GM21786 (cell line): ENCODE data around the gene UBD.

Experiments
- ATAC-seq: cut with Tn5 transposase; IDR thresholded peaks from one replicate; pipeline ENCODE4 v1.9.1; 2021; ENCODE audit not compliant: unreplicated experiment

The UBD gene

DNA sequence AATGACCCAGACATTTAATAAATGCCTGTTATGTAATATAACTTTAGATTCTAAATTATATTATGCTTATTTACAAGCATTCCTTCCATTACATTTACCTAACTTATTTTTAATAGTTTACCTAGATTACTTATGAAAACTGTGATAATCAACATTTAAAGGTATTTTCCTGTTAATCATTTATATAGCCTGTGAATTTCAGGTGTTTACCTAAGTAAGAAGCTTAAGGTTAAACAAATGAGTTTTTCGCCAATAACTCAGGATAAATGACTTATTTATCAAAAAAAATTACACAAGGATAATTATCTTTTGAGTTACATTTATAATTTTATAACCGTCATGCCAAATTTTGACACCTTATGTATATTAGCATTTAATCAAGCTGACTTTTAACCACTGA is 35.5 kb downstream of the UBD start:
- no peak for ATAC-seq

DNA sequence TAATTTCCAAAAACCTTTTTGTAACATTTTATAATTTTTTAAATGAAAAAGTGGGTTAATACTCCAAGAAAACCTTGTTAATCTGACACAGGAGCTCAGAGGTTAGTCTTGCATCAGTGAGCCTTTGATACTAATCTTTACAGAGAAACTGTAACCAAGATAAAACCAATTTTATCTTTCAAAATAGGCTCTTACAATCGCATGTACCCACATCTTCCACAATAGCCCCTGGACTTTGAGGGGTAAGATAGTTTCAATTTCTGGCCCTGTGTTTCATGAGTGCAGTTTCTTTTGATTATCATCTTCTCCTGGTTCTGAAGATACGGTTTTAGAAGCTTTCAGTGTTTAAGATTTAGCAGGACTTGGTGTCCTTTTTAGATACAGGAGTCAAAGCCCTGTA is 37.3 kb downstream of the UBD start:
- ATAC-seq: no peak

- no peak for ATAC-seq
Observed at GRCh38 chr6:29521006-29521680, 38.4 kb downstream of the UBD start.

DNA sequence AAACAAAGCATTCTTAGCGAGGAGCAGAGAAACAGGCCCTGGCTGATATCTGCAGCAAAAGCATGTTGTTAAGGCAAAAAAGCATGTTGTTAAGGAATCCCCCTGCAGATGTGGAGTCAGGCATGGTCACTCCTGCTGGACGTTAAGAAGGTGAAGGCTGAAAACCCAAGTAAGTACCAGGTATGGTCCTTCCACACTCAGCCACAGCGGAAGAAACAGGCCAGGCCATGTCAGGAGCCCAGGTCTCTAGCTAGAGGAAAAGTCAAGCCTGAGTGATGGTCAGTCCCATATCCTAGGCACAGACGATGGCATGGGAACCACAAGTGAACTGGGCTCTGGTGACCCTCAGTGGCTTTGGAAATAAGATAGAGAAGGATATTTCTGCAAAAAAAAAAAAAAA is 39.3 kb downstream of the UBD start:
- ATAC-seq: no peak

GRCh38 chr6:29519291-29520010 is 40.1 kb downstream of the UBD start:
- no peak for ATAC-seq

DNA sequence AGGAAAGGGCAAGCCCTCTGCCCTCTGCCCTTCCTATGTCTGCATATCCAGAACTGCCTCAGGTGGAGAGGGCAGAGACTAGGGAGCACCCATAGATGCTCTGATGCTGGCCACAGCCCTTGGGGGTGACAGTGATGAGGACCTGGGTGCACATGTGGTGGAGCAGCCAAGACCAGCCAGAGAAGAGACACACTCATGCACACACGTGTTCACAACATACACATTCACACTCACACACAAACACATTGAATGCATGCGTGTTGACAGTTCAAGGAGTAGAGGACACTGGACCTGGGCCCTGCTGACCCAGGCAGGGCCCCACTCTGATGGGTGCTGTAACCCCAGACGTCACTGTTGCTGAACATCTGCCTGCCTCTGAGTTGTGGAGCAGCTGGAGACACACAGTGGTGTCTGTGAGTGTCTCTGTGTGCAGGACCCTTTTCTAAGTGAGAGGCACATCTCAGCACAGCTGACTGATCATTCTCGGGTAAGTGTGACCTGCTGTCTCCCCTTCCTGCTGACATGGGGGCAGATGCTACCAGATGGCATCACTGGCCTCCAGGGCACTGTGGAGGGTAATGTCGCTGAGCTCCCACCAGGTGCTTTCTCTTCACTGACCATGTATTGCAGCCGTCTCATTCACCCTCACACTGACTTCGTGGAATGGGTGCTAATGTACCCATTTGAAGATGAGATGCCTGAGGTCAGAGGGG is 41.6 kb downstream of the UBD start:
- ATAC-seq: no peak

DNA sequence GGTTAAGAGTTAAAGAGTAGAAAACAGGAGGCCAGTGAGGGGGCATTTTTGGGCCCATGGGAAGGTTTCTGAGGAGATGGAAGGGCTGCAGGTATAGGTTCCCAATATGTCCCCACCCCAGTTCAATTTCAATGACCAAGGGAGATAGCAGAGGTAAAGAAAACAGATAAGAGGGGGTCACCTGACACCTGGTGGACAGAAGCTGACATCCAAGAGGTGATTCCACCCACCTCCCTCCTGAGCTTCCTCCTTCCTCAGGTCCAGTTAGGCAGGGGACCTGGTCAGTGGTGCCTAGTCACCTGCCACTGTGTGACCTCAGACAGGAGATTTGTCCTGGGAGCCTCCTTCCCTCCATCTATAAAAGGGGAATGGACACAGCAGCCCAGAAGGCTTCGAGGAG is 42.3 kb downstream of the UBD start:
- no peak for ATAC-seq

GRCh38 chr6:29516108-29516507 is 43.4 kb downstream of the UBD start:
- ATAC-seq: no peak

- no peak for ATAC-seq
Observed at GRCh38 chr6:29510746-29511300, 48.7 kb downstream of the UBD start.

DNA sequence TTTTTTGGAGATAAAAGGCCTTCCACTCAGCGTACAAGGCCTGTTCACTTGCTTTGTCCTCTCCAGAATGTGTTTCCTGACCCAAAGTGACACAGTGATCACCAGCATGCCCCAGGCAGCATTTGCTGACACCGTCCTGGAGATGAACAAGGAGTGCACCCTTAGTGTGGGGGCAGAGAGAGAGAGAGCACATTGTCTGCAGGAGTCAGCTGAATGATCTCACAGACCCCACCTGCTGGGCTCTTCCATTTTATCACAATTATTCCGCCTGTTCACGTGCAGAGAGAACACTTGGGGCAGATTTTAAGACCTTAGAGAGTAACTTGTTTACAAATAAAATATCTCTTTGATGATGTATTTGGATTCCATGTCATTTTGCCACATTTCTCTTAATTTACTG is 49.3 kb downstream of the UBD start:
- ATAC-seq: no peak

DNA sequence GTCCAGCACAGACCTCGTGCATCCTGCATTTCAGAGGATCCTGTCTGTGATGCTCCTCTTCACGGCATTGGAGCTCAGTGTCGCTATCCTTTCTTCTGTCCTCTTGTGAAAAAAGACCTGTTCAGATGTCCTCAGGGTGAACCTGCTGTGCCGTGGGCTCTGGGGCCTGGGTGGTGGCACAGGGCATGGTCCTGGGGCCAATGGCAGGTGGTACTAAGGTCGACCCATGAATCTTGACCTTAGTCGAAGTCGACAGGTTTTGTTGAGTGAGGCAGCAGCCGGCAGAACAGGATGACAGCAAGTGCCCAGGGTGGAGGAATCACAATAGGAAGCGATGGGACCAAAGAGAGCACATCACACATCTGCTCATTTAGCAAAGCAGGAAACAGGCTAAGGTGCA is 49.8 kb downstream of the UBD start:
- ATAC-seq: no peak

DNA sequence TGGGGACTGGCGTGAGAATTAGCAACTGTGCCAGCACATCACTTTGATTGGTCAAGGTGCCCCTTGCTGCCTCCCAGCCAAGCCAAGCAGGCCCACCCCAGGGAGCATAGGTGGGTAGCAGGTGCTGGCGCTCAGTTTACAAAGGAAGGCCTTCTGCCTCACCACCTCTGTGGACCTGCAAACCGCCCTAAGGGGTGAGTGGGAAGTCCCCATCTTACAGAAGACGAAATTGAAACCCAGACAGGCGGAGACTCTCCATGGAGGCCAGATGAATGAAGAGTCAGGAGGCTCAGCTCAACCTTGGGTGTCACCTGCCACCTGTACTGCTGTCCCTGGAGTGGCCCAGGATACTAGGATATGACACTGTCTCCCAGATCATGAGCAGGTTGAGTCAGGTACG is 50.3 kb downstream of the UBD start:
- peak; percentile 91 for ATAC-seq

DNA sequence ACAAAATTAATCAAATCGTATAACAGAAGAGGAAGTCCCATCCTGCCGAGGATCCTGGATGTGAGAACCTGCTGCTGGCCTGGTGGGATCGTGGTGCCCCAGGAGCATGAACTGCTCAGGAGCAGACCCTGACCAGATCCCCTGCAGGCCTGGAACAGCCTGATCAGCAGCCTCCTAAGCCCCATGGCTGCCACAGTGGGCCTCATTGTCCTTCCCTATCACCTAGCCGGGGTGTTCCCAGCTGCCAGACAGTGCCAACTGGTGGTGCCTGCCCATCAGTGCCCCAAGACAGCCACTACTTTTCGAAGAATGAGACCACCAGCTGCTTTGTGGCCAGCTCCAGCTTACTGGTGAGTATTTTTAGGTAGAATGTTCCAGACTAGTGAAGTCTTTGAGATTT is 52.2 kb downstream of the UBD start:
- no peak for ATAC-seq

DNA sequence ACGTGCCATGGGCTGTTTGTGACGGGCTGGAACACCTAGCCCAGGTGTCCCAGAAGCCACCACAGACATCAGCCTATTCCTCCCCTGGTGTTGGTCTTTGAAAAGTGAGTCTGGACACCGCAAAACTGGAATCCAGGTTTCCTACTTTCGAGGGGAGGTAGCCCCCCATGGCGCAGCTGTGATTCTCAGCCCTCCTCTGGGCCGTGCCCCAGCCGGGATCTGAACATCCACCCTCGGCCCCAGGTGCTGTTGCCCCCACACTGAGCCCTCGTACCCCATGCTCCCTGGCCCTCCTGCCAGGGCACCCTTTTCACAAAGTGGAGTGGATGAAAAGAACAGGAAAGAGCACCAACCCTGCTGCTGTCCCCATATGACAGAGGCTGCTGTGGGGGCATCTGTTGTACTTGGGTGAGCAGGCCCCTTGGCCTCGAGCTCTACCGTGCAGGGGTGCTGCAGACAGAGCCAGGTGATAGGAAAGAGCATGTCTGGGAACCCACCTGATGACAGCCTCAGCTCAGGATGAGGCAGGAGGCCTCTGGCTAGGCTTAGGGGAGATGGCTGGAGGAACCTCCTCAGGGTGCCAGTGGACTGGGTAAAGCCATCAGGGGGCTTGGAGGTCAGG is 53.0 kb downstream of the UBD start:
- no peak for ATAC-seq

GRCh38 chr6:29505808-29506207 is 53.7 kb downstream of the UBD start:
- no peak for ATAC-seq
